Measurements from ENCODE around the gene SRGAP3. TPM values are rescaled to one million over a fixed set of nuclear protein-coding genes. Genes with fewer than 3 reads are reported as not detected.

SRGAP3 gene
- total RNA-seq, 1 donor, result 2.5 TPM

DNA sequence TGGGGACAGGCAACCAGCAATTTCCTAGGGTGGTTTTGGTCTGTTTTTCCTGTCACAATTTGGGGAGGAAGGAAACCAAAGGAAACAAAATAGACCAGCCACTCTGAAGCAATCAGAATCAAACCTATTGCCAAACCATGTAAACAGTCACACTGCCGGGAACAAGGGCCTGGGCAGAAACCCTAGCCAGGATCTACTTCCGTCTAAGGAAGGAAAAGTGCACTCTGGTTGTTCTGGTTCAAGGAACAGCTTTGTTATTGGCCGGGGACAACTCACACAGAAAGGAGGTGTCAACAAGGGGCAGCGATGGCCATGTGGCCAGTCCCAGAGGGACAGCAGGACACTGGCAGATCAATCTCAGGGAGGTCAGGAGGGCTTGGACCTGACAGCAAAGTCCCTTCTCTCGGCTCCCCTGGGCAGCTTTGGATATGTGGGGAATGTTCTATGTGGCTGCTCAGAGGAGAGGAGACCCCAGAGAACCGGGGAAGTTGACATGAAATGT, 268.6 kb downstream of the SRGAP3 start:
- TF ChIP-seq, protein P1, sequence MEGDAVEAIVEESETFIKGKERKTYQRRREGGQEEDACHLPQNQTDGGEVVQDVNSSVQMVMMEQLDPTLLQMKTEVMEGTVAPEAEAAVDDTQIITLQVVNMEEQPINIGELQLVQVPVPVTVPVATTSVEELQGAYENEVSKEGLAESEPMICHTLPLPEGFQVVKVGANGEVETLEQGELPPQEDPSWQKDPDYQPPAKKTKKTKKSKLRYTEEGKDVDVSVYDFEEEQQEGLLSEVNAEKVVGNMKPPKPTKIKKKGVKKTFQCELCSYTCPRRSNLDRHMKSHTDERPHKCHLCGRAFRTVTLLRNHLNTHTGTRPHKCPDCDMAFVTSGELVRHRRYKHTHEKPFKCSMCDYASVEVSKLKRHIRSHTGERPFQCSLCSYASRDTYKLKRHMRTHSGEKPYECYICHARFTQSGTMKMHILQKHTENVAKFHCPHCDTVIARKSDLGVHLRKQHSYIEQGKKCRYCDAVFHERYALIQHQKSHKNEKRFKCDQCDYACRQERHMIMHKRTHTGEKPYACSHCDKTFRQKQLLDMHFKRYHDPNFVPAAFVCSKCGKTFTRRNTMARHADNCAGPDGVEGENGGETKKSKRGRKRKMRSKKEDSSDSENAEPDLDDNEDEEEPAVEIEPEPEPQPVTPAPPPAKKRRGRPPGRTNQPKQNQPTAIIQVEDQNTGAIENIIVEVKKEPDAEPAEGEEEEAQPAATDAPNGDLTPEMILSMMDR (IDR thresholded peaks at IDR 0.05; ENCODE audit: extremely low read depth, low read depth, low read length), result no peak
- no peaks in the 10 kb centered on the region for H4K20me1 ChIP-seq (ENCODE audit: insufficient read depth, low read length)
- peak; percentile 49 for DNase-seq (ENCODE audit: insufficient read length, low spot score, missing footprints)
- H3K27ac ChIP-seq (ENCODE audit: low read depth, low read length), result no peak overlapping the region
- H3K36me3 ChIP-seq (ENCODE audit: insufficient read depth, low read length), result no peaks in the 10 kb centered on the region
- H3K4me3 ChIP-seq (ENCODE audit: insufficient read depth, low read length), result no peak overlapping the region
- H3K4me2 ChIP-seq (ENCODE audit: insufficient read depth, low read length), result no peak overlapping the region
- H2AFZ ChIP-seq (ENCODE audit: low read length), result no peak overlapping the region
- H3K9me3 ChIP-seq (ENCODE audit: low read depth, low read length), result peaks cover 3% of the 10 kb centered on the region
- H3K79me2 ChIP-seq (ENCODE audit: insufficient read depth, low read length), result no peaks in the 10 kb centered on the region
- H3K4me1 ChIP-seq (ENCODE audit: insufficient read depth, low read length), result no peaks in the 10 kb centered on the region
- H3K27me3 ChIP-seq (ENCODE audit: insufficient read depth, low read length), result peaks cover 19% of the 10 kb centered on the region

GRCh38 chr3:8979262-8979661, 270.2 kb downstream of the SRGAP3 start:
- no peak for DNase-seq (ENCODE audit: insufficient read length, low spot score, missing footprints)

DNA sequence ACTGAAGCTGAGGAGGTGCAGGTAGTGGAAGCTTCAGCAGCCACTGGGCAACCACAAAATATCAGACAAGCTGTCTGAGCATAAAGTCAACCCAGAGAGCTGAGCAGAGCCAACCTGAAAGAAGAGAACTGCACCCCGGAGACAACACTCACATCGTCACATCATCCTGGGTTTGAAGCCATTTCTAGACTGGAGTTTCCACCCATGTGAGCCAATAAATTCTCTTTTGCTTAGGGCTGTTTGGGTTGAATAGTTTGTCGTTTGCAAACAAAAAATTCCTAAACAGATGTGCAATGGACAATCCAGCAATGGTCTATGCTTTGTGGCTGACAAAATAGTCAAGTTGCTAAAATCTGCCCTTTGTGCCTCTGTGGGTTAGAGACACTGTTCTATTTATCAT, 270.9 kb downstream of the SRGAP3 start:
- Histone ChIP-seq H3K9me3 (ENCODE audit: low read depth, low read length) (peaks cover 3% of the 10 kb centered on the region), H3K27ac (ENCODE audit: low read depth, low read length) (no peak overlapping the region), H3K4me1 (ENCODE audit: insufficient read depth, low read length) (no peaks in the 10 kb centered on the region), H4K20me1 (ENCODE audit: insufficient read depth, low read length) (no peaks in the 10 kb centered on the region), H3K79me2 (ENCODE audit: insufficient read depth, low read length) (no peaks in the 10 kb centered on the region), H2AFZ (ENCODE audit: low read length) (no peak overlapping the region), H3K36me3 (ENCODE audit: insufficient read depth, low read length) (no peaks in the 10 kb centered on the region), H3K4me3 (ENCODE audit: insufficient read depth, low read length) (no peak overlapping the region), H3K4me2 (ENCODE audit: insufficient read depth, low read length) (no peak overlapping the region), H3K27me3 (ENCODE audit: insufficient read depth, low read length) (peaks cover 19% of the 10 kb centered on the region)
- TF ChIP-seq, protein P1 (IDR thresholded peaks at IDR 0.05; ENCODE audit: extremely low read depth, low read depth, low read length), result no peak
- DNase-seq (ENCODE audit: insufficient read length, low spot score, missing footprints), result no peak

More at GRCh38 chr3:8979262-8979661, 270.2 kb downstream of the SRGAP3 start:
- TF ChIP-seq, protein P1 (IDR thresholded peaks at IDR 0.05; ENCODE audit: extremely low read depth, low read depth, low read length), result no peak
- H3K27me3 ChIP-seq (ENCODE audit: insufficient read depth, low read length), result peaks cover 19% of the 10 kb centered on the region
- H3K9me3 ChIP-seq (ENCODE audit: low read depth, low read length), result peaks cover 3% of the 10 kb centered on the region
- no peak overlapping the region for H2AFZ ChIP-seq (ENCODE audit: low read length)
- no peaks in the 10 kb centered on the region for H4K20me1 ChIP-seq (ENCODE audit: insufficient read depth, low read length)
- H3K27ac ChIP-seq (ENCODE audit: low read depth, low read length), result no peak overlapping the region
- H3K4me2 ChIP-seq (ENCODE audit: insufficient read depth, low read length), result no peak overlapping the region
- no peaks in the 10 kb centered on the region for H3K79me2 ChIP-seq (ENCODE audit: insufficient read depth, low read length)
- H3K36me3 ChIP-seq (ENCODE audit: insufficient read depth, low read length), result no peaks in the 10 kb centered on the region
- H3K4me1 ChIP-seq (ENCODE audit: insufficient read depth, low read length), result no peaks in the 10 kb centered on the region
- no peak overlapping the region for H3K4me3 ChIP-seq (ENCODE audit: insufficient read depth, low read length)

DNA sequence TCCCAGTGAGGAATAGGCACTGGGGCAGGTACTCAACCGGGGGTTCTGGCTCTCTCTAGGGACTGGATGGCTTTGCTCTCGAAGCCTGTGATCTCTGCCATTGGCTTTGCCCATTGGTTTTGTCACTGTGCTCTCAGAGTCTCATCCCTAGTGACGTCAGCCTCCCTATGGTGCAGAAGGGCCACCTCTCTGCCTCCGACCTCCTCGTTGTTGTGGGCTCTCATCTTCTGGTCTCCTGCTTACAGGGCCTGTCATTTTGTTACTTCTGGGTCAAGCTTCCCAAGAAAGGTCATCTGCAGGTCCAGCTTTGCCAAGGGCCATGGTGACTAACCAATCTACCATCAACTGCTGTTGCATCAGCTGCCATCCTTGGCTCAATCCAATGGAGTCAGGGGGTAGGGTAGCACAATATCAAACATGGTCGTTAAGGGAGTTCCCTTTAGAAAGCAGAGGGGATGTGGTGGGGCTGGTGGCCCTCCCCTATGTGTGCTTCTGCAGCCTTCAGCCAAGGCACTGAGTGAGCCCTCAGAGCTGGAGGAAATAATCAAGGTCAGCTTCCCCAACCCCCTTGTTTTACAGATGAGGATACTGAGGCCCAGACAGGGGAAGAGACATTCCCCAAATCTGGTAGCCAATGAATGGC, 272.8 kb downstream of the SRGAP3 start:
- H3K79me2 ChIP-seq (ENCODE audit: insufficient read depth, low read length), result no peaks in the 10 kb centered on the region
- H3K27me3 ChIP-seq (ENCODE audit: insufficient read depth, low read length), result peaks cover 19% of the 10 kb centered on the region
- H2AFZ ChIP-seq (ENCODE audit: low read length), result no peak overlapping the region
- H3K4me1 ChIP-seq (ENCODE audit: insufficient read depth, low read length), result no peaks in the 10 kb centered on the region
- TF ChIP-seq, protein P1 (IDR thresholded peaks at IDR 0.05; ENCODE audit: extremely low read depth, low read depth, low read length), result no peak
- H4K20me1 ChIP-seq (ENCODE audit: insufficient read depth, low read length), result no peaks in the 10 kb centered on the region
- no peak for DNase-seq (ENCODE audit: insufficient read length, low spot score, missing footprints)
- no peaks in the 10 kb centered on the region for H3K36me3 ChIP-seq (ENCODE audit: insufficient read depth, low read length)
- H3K9me3 ChIP-seq (ENCODE audit: low read depth, low read length), result peaks cover 3% of the 10 kb centered on the region
- H3K4me2 ChIP-seq (ENCODE audit: insufficient read depth, low read length), result no peak overlapping the region
- no peak overlapping the region for H3K27ac ChIP-seq (ENCODE audit: low read depth, low read length)
- no peak overlapping the region for H3K4me3 ChIP-seq (ENCODE audit: insufficient read depth, low read length)
